Right ventricle myocardium superior (tissue), 1 donor: ENCODE results near the gene NFKBIB. TPM values are rescaled to one million over a fixed set of nuclear protein-coding genes. Genes with fewer than 3 reads are reported as not detected.
A peak's percentile ranks its signal among the peaks of the same experiment; 100 is the strongest.
"Not testable (repeated sequence)": the region's sequence is repeated elsewhere in the genome, so short reads cannot be mapped to it uniquely, and the experiment has no call there.

Experiments used
- ATAC-seq: fragments of 200-7000 bp; cut with Tn5 transposase; one replicate; pipeline ENCODE4 v1.9.1; 2020; ENCODE audit warnings: mild to moderate bottlenecking; ENCODE audit not compliant: poor library complexity
- DNase-seq: peaks from one replicate; pipeline ENCODE4 v3.0.0-alpha.2; 2020
- intact Hi-C: fragments of 100-400 bp; cut with DNase I; formaldehyde crosslinking; loops from one replicate; pipeline ENCODE4 v1.11.2; 2022
- total RNA-seq: library from RNA; stranded (reverse); fragmentation: NEBNext Ultra II Directional; extraction: Animal tissue kit (Norgen Biotek cat#: 25700); gene quantifications from one replicate; pipeline ENCODE4 v1.2.1, GENCODE V29; 2021
- donor health status: DM: no; HTN: yes; CAD: no; lungs with severe emphysema.

Gene NFKBIB
- total RNA-seq, 1 donor from 2014 or later, result 14.5 TPM

- DNase-seq, result peak; percentile 95
- ATAC-seq, result peak; percentile 96
- intact Hi-C loops, result no loop called here
Measured at GRCh38 chr19:38869836-38870607, 29.7 kb upstream of the NFKBIB start.

DNA sequence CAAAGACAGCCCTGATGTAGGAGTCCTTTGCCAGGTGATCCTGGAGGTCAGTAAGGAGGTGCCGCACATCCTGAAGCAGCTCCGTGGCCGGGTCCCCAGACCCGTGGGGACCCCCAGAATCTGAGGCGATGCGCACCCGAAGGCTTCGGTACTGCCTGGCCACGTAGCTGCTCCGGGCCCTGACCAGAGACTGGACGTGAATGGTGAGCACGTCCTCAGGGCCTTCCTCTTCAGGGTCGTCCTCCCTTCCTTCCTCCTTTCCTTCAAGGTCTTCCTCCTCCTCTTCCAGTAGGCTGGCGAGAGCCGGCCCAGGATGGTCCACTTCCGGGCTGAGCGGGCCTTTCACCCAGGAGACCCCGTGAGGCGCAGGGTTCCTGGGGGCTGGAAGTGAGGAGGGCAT, 29.2 kb upstream of the NFKBIB start:
- intact Hi-C loops, result no loop called here
- peak; percentile 3 for ATAC-seq
- DNase-seq, result no peak

- DNase-seq, intact Hi-C loops, ATAC-seq: not testable (repeated sequence)
Measured at GRCh38 chr19:38873400-38873799, 26.4 kb upstream of the NFKBIB start.

DNA sequence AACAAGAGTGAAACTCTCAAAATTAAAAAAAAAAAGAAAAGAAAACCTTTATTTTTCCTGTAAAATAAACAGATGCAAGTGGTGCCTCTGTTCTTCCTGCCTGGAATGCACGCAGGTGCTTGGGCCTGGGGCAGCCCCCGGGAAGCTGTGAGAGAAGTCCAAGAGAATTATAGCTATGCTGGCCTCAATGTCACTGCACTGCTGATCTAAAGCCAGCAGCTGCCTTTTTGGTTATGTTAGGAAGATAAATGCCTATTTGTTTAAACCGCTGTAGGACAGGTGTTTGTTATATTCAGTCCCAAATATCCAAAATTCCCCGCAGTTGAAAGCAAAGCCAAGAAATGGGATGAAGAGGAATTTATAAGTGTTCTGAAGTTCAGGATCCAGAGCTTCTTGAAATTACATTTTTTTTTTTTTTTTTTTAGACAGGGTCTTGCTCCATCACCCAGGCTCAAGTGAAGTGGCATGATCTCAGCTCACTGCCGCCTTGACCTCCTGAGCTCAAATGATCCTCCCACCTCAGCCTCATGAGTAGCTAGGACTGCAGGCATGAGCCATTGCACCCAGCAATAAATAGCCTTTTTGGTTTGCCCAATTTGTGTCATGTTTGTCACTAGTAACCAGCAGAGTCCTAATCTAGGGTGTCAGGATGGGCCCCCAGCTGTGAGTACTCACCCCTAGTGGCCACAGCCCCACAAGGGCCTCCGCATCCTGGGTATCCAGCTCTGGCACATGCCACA, 23.9 kb upstream of the NFKBIB start:
- intact Hi-C loops, result no loop called here
- DNase-seq (no peak), ATAC-seq (no peak)

DNA sequence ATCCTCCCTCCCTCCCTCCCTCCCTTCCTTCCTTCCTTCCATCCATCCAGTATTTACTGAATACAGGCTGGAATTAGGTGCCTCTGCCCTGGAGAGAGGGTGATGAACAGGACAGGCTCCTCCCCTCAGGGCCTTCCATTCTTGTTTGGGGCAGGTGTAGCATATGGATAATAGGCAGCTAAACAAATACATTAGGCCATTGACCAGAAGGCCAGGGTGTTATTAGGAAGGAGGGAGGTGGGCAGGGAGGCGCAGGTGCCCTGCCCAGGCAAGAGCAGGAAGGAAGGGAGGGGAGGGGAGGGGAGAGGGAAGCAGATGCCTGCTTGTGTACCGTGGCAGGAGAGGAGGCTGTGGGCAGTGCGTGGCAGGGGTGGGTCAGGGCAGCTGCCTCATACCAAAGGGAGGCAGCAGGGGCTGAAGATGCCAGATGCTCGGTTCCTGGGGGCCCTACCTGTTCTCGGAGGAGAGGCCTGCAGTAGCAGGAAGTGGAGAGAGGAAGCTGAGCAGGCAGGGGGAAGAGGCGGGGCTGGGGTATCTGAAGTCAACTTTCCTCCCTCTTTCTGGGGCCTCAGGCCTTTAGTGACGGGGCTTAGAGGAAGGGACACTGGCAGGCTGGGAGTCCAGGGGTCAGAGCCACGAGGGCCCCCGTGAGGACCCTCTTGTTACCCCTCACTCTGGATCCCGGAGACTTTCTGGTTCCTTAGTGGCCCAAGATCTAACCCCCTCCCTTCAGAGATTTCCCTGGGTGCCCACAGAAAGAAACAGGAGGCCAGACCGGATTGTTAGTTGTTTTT, 21.8 kb upstream of the NFKBIB start, which contains the start of gene RINL:
Gene RINL (minus strand): TSS at position 495 of the 794 bp plus-strand sequence. CDS start 1,533 bp downstream, outside the sequence.
- peak; percentile 47 for ATAC-seq
- intact Hi-C loops, result no loop called here
- DNase-seq, result peak; percentile 54

GRCh38 chr19:38878575-38879399, 21.0 kb upstream of the NFKBIB start:
- intact Hi-C loops, result no loop called here
- ATAC-seq (no peak), DNase-seq (no peak)

DNA sequence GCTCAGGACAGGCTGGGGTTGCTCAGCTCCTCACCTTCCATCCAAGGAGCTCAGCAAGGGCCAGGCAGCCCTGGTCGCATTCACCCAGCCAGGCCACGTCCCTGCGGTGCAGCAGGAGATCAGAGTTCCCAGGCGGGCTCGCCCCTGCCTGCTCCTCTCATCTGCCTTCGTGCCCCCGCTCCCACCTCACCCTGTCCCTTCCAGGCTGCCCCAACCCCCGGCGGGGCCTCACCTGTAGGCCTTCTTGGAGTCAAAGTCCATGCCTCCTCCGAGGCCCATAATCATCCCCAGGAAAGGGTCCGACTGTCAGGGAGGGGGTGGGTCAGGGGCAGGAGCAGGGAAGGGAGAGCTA, 20.4 kb upstream of the NFKBIB start:
- ATAC-seq (no peak), DNase-seq (no peak)
- intact Hi-C loops, result no loop called here

- DNase-seq (no peak), ATAC-seq (no peak)
- intact Hi-C loops, result no loop called here
Measured at GRCh38 chr19:38880076-38880881, 19.5 kb upstream of the NFKBIB start.

- no peak for ATAC-seq
Measured at GRCh38 chr19:38880882-38881609, 18.7 kb upstream of the NFKBIB start.

DNA sequence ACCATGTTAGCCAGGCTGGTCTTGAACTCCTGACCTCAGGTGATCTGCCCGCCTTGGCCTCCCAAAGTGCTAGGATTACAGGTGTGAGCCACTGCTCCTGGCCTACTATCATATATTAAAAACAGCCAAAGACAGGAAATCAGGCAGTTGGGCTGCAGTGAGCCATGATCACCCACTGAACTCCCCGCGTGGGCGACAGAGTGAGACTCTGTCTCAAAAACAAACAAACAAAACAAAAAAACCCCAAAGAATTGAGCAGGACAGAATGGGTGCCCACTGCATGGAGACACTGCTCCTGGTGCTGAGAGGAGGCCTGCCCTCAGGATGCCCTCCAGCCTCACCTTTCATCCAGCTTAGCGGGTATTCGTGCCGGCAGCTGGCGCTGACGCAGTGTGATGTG, 16.5 kb upstream of the NFKBIB start:
- ATAC-seq (no peak), DNase-seq (no peak)
- intact Hi-C loops, result no loop called here

More at GRCh38 chr19:38880882-38881609, 18.7 kb upstream of the NFKBIB start:
- DNase-seq, result no peak
- intact Hi-C loops, result no loop called here

DNA sequence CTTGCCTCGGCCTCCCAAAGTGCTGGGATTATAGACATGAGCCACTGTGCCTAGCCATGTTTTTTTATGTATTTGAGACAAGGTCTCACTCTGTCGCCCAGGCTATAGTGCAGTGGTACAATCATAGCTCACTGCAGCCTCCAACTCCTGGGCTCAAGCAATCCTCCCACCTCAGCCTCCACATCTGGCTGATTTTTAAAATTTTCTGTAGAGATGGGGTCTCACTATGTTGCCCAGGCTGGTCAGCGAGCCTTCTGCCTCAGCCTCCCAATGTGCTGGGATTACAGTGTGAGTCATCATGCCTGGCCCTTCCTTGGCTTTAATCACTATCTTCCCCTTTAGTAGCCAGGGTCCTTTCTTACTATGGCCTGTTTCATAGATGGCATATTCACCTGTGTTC, 15.1 kb upstream of the NFKBIB start:
- intact Hi-C loops, ATAC-seq, DNase-seq: not testable (repeated sequence)

GRCh38 chr19:38888876-38889275, 10.9 kb upstream of the NFKBIB start:
- DNase-seq (no peak), ATAC-seq (no peak)
- intact Hi-C loops, result no loop called here

DNA sequence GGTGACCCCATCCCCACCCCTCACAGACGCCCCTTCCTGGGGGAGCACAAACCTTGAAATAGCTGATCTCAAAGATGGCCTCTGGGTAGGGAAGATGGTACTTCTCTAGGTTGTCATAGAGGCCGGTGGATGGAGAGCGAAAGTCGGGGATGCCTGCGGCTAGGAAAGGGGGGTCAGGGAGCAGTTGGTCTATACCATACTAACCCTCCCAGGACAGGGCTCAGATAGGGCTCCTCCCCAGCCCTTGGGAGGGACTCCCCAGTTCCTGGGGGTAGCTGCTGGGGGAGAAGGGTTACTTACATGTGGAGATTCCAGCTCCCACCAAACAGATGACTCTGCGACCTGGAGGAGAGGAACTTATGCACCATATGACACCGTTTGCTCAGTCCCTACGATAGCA, 10.0 kb upstream of the NFKBIB start:
- DNase-seq, result no peak
- intact Hi-C loops, result no loop called here
- no peak for ATAC-seq

- no peak for DNase-seq
- peak; percentile 80 for ATAC-seq
- intact Hi-C loops, result no loop called here
Measured at GRCh38 chr19:38890686-38891085, 9.1 kb upstream of the NFKBIB start.

DNA sequence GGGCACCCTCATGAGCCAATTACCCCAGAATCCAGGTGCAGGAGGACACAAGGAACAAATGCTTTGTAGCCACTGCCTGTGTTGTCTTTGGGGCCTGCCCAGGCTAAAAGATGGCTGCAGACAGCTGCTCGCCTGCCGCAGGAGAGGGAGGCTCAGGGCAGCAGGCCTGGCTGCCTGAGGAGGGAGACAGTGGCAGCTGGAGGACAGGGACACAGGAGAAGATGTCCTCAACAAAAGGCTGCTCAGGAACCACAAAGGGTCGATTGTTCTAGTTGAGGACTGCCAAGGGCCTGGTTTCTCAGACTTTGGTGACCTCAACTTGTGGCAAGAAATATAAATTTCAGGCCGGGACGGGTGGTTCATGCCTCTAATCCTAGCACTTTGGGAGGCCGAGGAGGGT, 8.0 kb upstream of the NFKBIB start:
- no peak for ATAC-seq
- DNase-seq, result no peak
- intact Hi-C loops, result no loop called here

GRCh38 chr19:38892841-38893240, 6.9 kb upstream of the NFKBIB start:
- ATAC-seq (no peak), DNase-seq (no peak)
- intact Hi-C loops, result no loop called here

DNA sequence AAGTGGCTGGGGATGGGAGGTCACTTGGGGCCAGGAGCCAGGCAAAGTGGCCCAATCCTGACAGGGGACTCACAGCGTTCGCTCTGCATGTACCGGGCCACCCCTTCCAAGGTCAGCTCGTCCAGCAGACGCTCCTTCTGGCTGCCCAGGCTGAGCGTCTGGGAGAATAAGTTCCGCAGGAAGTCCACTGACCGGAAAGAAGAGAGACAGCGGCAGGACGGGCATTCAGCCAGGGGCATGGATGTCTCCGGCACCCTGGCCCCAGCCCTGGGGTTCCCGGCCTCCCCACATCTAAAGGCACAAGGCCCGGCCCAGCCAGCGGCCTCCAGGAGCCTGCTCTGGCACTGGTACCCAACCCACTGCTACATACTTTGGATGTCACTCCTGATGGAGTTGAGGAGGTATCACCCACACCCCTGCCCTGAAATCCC, 6.4 kb upstream of the NFKBIB start:
- no peak for DNase-seq
- intact Hi-C loops, result no loop called here
- ATAC-seq, result no peak
